ENCODE measurements around the gene OLFM3. TPM values are rescaled to one million over a fixed set of nuclear protein-coding genes. Genes with fewer than 3 reads are reported as not detected.

The OLFM3 gene
- total and polyA plus RNA-seq, 4 donors: not detected

GRCh38 chr1:101757985-101758384 is 238.7 kb downstream of the OLFM3 start (continued):
- TF ChIP-seq CTCF (IDR thresholded peaks at IDR 0.05; ENCODE audit: low read depth, low read length, missing input control): no peak
- TF ChIP-seq ATF3 (IDR thresholded peaks at IDR 0.05): no peak
- TF ChIP-seq HNF4G (IDR thresholded peaks at IDR 0.05): no peak
- no peak for TF ChIP-seq SP1 (IDR thresholded peaks at IDR 0.05)
- TF ChIP-seq JUND (IDR thresholded peaks at IDR 0.05): no peak
- no peak for TF ChIP-seq RXRA (IDR thresholded peaks at IDR 0.05)
- TF ChIP-seq YY1 (IDR thresholded peaks at IDR 0.05): no peak
- no peak for TF ChIP-seq GABPA (IDR thresholded peaks at IDR 0.05 in 1 of 2, conservative IDR thresholded peaks at IDR 0.05 in 1 of 2)

GRCh38 chr1:101756411-101756810 is 240.3 kb downstream of the OLFM3 start:
- TF ChIP-seq EGR1 (IDR thresholded peaks at IDR 0.05; ENCODE audit: low read depth in 2 of 2): no peak
- no peak for TF ChIP-seq REST (IDR thresholded peaks at IDR 0.05)
- TF ChIP-seq SP1 (IDR thresholded peaks at IDR 0.05): no peak
- no peak for TF ChIP-seq HNF4G (IDR thresholded peaks at IDR 0.05)
- no peak for TF ChIP-seq NR2F2 (IDR thresholded peaks at IDR 0.05)
- TF ChIP-seq FOXA2 (IDR thresholded peaks at IDR 0.05): no peak
- no peak for TF ChIP-seq CTCF (IDR thresholded peaks at IDR 0.05; ENCODE audit: low read depth, low read length, missing input control)
- no peak for TF ChIP-seq MAX (IDR thresholded peaks at IDR 0.05)
- TF ChIP-seq TAF1 (conservative IDR thresholded peaks at IDR 0.05): no peak
- no peak for TF ChIP-seq RAD21 (IDR thresholded peaks at IDR 0.05)
- TF ChIP-seq ZBTB33 (IDR thresholded peaks at IDR 0.05): no peak
- no peak for TF ChIP-seq RXRA (IDR thresholded peaks at IDR 0.05)
- WGBS: 62% methylated on average over 2 of the region's 2 CpGs
- H3K27ac ChIP-seq (ENCODE audit: low read depth in 1 of 2, low read length in 2 of 2): no peak overlapping the region
- no peaks in the 10 kb centered on the region for H3K4me1 ChIP-seq (ENCODE audit: control insufficient read depth in 4 of 4, insufficient read depth in 4 of 4, low read length in 3 of 4)
- DNase-seq (ENCODE audit: low spot score): no peak
- H3K36me3 ChIP-seq (ENCODE audit: control insufficient read depth in 4 of 4, insufficient read depth in 3 of 4, low read depth in 1 of 4, low read length in 3 of 4): no peaks in the 10 kb centered on the region
- no peak overlapping the region for H3K9ac ChIP-seq (ENCODE audit: low read depth in 1 of 2, low read length in 2 of 2)
- no peak overlapping the region for H3K4me3 ChIP-seq (ENCODE audit: low read depth in 1 of 3, low read length in 3 of 3)
- H3K9me3 ChIP-seq (ENCODE audit: control insufficient read depth in 4 of 4, low read length in 3 of 4): no peaks in the 10 kb centered on the region
- H3K27me3 ChIP-seq (ENCODE audit: control insufficient read depth in 4 of 4, insufficient read depth in 4 of 4, low read length in 3 of 4): no peaks in the 10 kb centered on the region

Small RNA genes within 50 kb of the gene (small RNA-seq; reads per million reads assigned to genes)
- not detected for gene RNU6-352P

All from liver (tissue), 10 donors.